PFSK-1 (cell line): Measurements from ENCODE around the gene CCDC158.

Source experiments
- POLR2AphosphoS5 ChIP-seq: IDR thresholded peaks from 2 replicates; pipeline ENCODE4 v1.6.1; 2012; ENCODE audit warnings: low read depth, mild to moderate bottlenecking, control low read depth, low read length, moderate library complexity
- REST ChIP-seq, 2 experiments: IDR thresholded peaks; 2 replicates each; pipeline versions ENCODE4 v1.6.1 to v1.8.0; 2011 to 2012; ENCODE audit warnings: low read depth in 2 of 2, low read length in 2 of 2, control low read depth in 1 of 2, inconsistent platforms in 1 of 2, mild to moderate bottlenecking in 1 of 2, moderate library complexity in 1 of 2; ENCODE audit not compliant: insufficient read depth in 1 of 2
- SIN3A ChIP-seq: IDR thresholded peaks from 2 replicates; pipeline ENCODE4 v1.6.1; 2012; ENCODE audit warnings: mild to moderate bottlenecking, low read length, moderate library complexity, borderline replicate concordance; ENCODE audit not compliant: insufficient read depth

- TF ChIP-seq POLR2AphosphoS5 = no peak
- no peak for TF ChIP-seq REST (IDR thresholded peaks at IDR 0.05; ENCODE audit: insufficient read depth in 1 of 2, low read depth in 2 of 2, low read length in 2 of 2)
- no peak for TF ChIP-seq SIN3A
These were observed 137.0 kb downstream of the CCDC158 start for GRCh38 chr4:76283900-76284299.
